SK-N-MC (cell line): ENCODE measurements around the gene ARMC9.
"Not testable (repeated sequence)": the region's sequence is repeated elsewhere in the genome, so short reads cannot be mapped to it uniquely, and the experiment has no call there.

ENCODE experiments used
- EZH2 ChIP-seq: fragments of 200-600 bp; sonication (generic); IDR thresholded peaks from one replicate; pipeline ENCODE4 v1.6.1; 2017; ENCODE audit warnings: antibody characterized with exemption
- FOXP2 ChIP-seq: optimal IDR thresholded peaks from 2 replicates; pipeline ENCODE3; 2011; ENCODE audit warnings: mild to moderate bottlenecking, moderate library complexity; ENCODE audit not compliant: insufficient read depth; ENCODE audit errors: extremely low read length, control extremely low read depth
- POLR2AphosphoS5 ChIP-seq: IDR thresholded peaks from 2 replicates; pipeline ENCODE4 v1.6.1; 2012; ENCODE audit warnings: mild to moderate bottlenecking, low read depth, low read length, borderline replicate concordance

DNA sequence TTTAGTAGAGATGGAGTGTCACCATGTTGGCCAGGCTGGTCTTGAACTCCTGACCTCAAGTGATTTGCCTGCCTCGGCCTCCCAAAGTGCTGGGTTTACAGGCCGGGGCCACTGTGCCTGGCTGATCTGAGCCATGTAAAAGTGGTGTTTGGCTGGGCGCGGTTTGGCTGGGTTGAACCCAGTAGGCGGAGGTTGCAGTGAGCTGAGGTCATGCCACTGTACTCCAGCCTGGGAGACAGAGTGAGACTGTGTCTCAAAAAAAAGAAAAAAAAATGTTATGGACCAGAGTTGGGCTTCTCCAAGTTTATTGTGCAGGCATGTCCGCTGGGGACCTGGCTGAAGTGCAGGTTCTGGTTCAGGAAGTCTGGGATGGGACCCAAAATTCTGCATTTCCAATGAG, 54.9 kb downstream of the ARMC9 start:
- TF ChIP-seq POLR2AphosphoS5, EZH2, FOXP2: not testable (repeated sequence)
